Gastroesophageal sphincter (tissue), 3 donors: ENCODE results near the gene POLD2.

Experiments
- POLR2A ChIP-seq, 2 donors: fragments of 450-650 bp; IDR thresholded peaks; one replicate each; pipeline ENCODE4 v1.6.1; 2017; ENCODE audit warnings: antibody characterized with exemption in 2 of 2, mild to moderate bottlenecking in 2 of 2, moderate library complexity in 1 of 2
- POLR2AphosphoS5 ChIP-seq: sonication (generic); formaldehyde crosslinking; IDR thresholded peaks from one replicate; pipeline ENCODE4 v1.6.1; 2017; ENCODE audit warnings: antibody characterized with exemption
- TF ChIP-seq, protein P1 (sequence below), 4 experiments: fragments of 200-600 bp in 2 of 4; fragments of 450-650 bp in 2 of 4; sonication (generic) in 1 of 4; IDR thresholded peaks; one replicate each; pipeline ENCODE4 v1.5.1; 2017 to 2019; ENCODE audit warnings: antibody characterized with exemption in 4 of 4, mild to moderate bottlenecking in 2 of 4, moderate library complexity in 2 of 4

DNA sequence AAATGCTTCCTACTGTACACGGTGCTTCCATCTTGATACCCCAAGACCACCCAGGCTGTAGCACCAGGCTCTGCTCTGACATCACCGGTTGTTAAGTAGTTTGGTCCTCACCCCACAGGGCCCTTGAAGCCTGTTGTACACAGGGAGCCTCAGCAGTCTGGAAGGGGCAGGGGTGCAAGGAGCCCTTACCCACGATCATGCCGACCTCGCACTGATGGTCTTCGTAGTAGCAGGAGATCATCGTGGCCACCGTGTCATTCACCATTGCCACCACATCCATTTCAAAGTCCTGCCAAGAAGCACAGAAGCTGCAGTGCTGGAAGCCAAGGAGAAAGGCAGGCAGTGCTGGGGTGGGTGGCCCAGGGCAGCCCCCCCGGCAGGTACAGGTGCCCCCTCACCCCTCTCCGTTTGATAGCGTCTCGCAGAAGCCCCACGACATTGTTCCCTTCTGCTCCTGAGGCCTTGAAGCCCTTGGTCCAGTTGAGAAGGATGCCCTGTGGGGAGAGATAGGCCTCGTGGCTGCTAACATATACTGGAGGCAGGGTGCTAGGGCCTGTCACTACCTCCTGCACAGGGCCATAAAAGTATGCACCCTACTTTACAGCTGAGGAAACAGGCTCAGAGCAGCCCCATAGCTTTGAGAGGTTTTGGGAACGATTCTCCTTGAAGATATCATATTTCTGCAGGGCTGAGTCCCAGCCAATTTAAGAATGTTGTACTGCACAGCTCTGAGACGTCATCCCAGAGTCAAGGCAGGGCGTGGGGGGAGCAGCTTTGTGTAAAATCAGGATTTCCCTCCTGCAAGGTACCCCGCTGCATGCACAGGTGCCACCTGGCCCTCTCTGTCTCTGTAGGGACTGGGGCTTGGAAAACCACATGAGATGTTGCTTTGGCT lies 26.5 kb upstream of the POLD2 start:
- TF ChIP-seq POLR2A (IDR thresholded peaks at IDR 0.05) (no peak), POLR2AphosphoS5 (no peak)
- TF ChIP-seq, protein P1, sequence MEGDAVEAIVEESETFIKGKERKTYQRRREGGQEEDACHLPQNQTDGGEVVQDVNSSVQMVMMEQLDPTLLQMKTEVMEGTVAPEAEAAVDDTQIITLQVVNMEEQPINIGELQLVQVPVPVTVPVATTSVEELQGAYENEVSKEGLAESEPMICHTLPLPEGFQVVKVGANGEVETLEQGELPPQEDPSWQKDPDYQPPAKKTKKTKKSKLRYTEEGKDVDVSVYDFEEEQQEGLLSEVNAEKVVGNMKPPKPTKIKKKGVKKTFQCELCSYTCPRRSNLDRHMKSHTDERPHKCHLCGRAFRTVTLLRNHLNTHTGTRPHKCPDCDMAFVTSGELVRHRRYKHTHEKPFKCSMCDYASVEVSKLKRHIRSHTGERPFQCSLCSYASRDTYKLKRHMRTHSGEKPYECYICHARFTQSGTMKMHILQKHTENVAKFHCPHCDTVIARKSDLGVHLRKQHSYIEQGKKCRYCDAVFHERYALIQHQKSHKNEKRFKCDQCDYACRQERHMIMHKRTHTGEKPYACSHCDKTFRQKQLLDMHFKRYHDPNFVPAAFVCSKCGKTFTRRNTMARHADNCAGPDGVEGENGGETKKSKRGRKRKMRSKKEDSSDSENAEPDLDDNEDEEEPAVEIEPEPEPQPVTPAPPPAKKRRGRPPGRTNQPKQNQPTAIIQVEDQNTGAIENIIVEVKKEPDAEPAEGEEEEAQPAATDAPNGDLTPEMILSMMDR (IDR thresholded peaks at IDR 0.05) = no peak
